Measurements from ENCODE around the gene MATCAP1. TPM values are rescaled to one million over a fixed set of nuclear protein-coding genes. Genes with fewer than 3 reads are reported as not detected.

The MATCAP1 gene
- total RNA-seq: 14.4 and 15.2 TPM in 2 replicates

DNA sequence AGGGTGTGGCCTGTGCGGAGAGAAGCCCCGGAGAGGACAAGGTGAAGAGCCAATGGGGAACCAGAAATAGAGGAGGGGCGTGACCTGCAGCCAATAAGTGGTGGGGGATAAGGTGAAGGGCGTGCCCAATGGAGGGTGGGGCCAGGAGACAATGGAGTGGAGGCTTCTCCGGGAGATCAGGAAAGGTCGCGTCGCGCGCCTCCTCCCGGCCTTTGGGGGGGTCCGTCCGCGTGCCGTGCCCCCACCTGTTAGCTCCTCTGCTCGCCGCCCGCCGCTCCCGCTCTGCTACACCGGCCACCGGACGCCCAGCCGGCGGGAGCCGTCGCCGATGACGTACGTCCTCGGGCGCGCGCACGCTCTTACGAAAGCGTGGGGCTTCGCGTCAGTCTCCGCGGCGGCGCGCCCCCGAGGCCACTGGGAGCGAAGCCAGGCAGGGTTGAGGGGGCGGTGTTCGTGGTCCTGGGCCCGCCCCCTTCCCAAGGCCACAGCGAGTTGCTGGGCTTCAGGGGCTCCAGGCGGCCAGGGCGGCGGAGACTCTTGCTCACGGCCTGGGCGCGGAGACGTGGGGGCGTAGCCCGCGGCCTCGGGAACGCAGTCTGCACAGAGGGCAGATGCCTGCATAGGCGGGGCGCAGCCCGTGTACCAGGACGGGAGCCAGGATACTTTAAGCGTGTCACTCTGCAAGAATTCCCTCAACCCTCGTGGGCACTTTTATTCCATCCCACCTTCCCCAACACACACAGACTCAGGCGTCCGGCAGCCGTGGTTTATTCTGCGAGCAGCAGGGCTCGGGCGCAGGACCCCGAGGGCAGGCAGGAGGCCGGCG lies at the start of gene MATCAP1:
Gene MATCAP1, minus strand, starts transcription at position 337 of the 826 bp plus-strand sequence. CDS start 3,353 bp downstream, outside the sequence.

DNA sequence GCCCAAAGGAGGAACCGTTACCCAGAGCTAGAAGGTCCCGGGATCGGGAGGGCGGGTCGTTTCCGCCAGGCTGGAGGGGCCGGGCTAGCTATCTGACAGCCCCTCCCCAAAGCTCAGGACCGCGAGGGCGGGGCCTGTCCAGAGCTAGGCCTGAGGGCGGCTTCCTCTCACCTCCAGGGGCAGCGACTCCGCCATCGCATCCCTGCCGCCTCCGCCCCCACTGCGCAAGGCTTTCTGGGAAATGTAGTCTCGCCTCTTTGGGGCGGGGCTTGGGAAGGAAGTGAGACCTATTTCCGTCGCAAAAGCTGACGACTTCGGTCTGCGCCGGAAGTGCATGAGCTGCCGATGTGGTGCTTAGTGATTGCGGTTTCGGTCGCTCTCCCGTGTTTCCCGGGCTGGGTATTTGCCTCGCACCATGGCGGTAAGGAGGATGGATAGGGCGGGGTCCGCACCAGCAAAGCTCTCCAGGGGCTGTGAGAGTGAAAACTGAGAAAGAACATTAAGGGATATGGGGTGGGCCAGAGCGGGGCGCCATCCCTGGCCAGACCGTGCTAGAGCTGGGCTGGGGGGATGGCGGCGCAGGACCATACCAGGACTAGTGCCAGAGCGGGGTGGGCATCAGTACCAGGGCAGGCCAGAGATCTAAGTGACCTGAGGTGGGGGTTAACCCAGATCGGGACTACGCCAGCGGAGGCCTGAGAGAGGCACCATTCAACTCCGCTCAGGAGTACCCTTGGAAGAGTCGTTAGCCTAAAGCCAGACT lies 43.2 kb upstream of the MATCAP1 start, which contains the start of gene TMEM208:
Gene TMEM208, plus strand, starts transcription at position 327 of the 763 bp plus-strand sequence. Its CDS starts 89 bp downstream, at position 416.

DNA sequence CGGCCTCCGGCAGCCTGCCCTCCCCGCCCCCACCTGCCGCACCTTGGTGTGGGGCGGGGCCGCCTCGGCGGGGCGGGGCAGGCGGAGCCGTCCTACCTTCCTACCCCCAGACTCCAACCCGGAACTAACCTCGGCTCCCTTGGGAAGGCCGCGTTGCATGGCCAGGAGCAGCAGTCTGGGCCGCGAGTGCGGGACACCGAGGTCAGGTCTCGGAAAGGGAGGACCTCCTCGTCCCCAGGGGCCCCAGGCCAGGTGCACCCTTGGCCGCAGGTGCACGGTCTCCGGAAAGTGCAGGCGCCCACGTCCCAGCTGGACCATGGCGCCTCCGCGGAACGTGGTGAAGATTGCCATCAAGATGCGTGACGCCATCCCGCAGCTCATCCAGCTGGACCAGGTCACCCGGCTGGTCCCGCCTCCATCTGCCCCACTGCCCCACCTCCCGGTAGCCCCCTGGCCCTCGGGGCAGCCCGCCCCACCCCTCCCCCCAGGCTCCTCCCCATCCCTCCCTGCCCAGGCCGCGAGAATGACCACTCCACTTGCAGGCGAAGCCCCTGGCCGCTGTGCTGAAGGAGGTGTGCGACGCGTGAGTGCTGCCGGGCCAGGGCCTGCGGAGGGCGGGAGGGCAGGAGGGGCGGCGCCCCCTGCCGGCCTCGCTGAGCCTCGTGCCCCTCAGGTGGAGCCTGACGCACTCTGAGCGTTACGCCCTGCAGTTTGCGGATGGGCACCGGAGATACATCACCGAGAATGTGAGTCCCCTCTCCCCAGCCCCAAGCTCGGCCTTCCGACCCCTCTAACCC lies 15.4 kb upstream of the MATCAP1 start, which contains the start of gene ELMO3:
Gene ELMO3, plus strand, starts transcription at position 121 of the 797 bp plus-strand sequence. Its CDS starts 196 bp downstream, at position 317.

DNA sequence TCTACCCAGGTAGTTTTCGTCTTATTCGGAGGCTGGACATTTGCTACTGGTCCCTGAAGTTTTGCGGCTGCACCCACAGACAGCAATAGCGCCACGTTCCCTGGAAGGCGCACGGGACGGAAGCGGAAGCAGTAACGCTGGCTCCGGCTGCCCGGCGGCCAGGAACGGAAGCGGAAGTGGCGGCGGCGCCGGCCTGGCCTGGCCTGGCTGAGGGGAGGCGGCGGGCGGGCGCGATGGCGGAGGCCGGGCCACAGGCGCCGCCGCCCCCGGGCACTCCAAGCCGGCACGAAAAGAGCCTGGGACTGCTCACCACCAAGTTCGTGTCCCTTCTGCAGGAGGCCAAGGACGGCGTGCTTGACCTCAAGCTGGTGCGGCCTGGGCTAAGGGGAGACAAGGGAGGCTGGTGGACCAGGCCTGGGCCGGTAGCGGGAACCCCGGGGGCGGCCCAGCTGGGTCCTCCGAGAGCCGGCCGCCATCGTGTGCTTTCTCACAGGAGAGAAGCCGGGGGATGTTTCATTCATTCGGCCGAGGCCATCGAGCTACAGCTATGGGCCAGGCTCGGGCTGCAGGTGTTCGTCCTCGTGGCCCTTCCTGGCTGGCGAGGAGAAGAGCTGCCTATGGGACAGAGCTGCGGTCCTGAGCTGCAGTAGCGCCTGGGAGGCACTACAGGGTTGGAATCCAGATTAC lies 8.4 kb upstream of the MATCAP1 start, which contains the start of gene E2F4:
Gene E2F4, plus strand, starts transcription at position 161 of the 687 bp plus-strand sequence. Its CDS starts 73 bp downstream, at position 234.

DNA sequence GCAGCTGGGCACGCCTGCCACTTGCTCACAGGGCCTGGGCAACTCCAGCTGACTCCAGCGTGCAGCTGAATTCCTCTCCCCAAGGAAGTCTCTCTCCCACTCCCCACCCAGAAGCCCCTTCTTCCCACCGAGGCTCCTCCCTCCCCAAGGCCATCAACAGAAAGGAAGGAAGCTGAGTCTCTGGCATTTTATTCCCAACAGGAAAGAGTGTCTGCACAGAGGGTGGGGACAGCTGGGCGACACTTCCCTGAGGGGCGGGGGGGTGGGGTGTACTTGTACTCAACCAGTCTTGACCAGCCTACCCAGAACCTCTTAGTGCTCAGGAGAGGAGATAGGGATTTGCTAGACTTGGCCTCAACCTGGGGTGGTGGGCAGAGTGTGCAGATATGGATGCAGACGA lies 6.3 kb upstream of the MATCAP1 start, which contains the start of gene EXOC3L1:
Gene EXOC3L1, minus strand, starts transcription at position 96 of the 400 bp plus-strand sequence. CDS start 460 bp downstream, outside the sequence.

GRCh38 chr16:67170168-67170948 lies 13.4 kb downstream of the MATCAP1 start, which contains the start of gene NOL3:
Gene NOL3, plus strand, starts transcription at chr16:67170538.

GRCh38 chr16:67164599-67165061 lies 19.1 kb downstream of the MATCAP1 start, which contains the start of gene HSF4:
Gene HSF4, plus strand, starts transcription at chr16:67164745. Its CDS starts 67 bp downstream, at chr16:67164812.

GRCh38 chr16:67150833-67151396 lies 32.8 kb downstream of the MATCAP1 start, which contains the start of gene B3GNT9:
Gene B3GNT9, minus strand, starts transcription at chr16:67150998. Its CDS starts 513 bp downstream, at chr16:67150485.

Other genes starting within 250 kb of the MATCAP1 start
- 126 and 169 TPM in 2 replicates for gene CIAO2B, start 249.6 kb downstream of the MATCAP1 start, total RNA-seq
- gene CES2, start 248.4 kb downstream of the MATCAP1 start, total RNA-seq: 28.1 and 29.1 TPM in 2 replicates
- gene CES3, start 222.7 kb downstream of the MATCAP1 start, total RNA-seq: 0.13 and 0.56 TPM in 2 replicates
- 1.3 and 1.4 TPM in 2 replicates for gene CES4A, start 195.4 kb downstream of the MATCAP1 start, total RNA-seq
- gene CBFB, start 154.8 kb downstream of the MATCAP1 start, total RNA-seq: 142 and 160 TPM in 2 replicates
- 12.8 and 13.5 TPM in 2 replicates for gene PHAF1, start 74.0 kb downstream of the MATCAP1 start, total RNA-seq
- gene B3GNT9, start 33.0 kb downstream of the MATCAP1 start, total RNA-seq: 36.5 and 44.3 TPM in 2 replicates
- 15.9 and 18.1 TPM in 2 replicates for gene TRADD, start 24.1 kb downstream of the MATCAP1 start, total RNA-seq
- gene FBXL8, start 24.0 kb downstream of the MATCAP1 start, total RNA-seq: 7.1 and 7.2 TPM in 2 replicates
- 3.3 and 4.9 TPM in 2 replicates for gene HSF4, start 19.2 kb downstream of the MATCAP1 start, total RNA-seq
- gene NOL3, start 13.4 kb downstream of the MATCAP1 start, total RNA-seq: 23.9 and 25.2 TPM in 2 replicates
- gene EXOC3L1, start 6.2 kb upstream of the MATCAP1 start, total RNA-seq: 0.25 and 0.66 TPM in 2 replicates
- gene E2F4, start 8.2 kb upstream of the MATCAP1 start, total RNA-seq: 36.6 and 42.5 TPM in 2 replicates
- gene ELMO3, start 15.2 kb upstream of the MATCAP1 start, total RNA-seq: 0.44 and 0.66 TPM in 2 replicates
- 39.9 and 45.7 TPM in 2 replicates for gene TMEM208, start 43.2 kb upstream of the MATCAP1 start, total RNA-seq
- gene FHOD1, start 63.5 kb upstream of the MATCAP1 start, total RNA-seq: 9.5 and 15.2 TPM in 2 replicates
- gene SLC9A5, start 65.0 kb upstream of the MATCAP1 start, total RNA-seq: 0.31 and 0.66 TPM in 2 replicates
- 11.6 and 24.0 TPM in 2 replicates for gene PLEKHG4, start 95.6 kb upstream of the MATCAP1 start, total RNA-seq
- under 0.01 TPM in 1 of 2 replicates, not detected in the other for gene KCTD19, start 142.8 kb upstream of the MATCAP1 start, total RNA-seq
- gene LRRC36, start 142.9 kb upstream of the MATCAP1 start, total RNA-seq: not detected in 2 replicates
- 0.50 and 0.66 TPM in 2 replicates for gene TPPP3, start 209.5 kb upstream of the MATCAP1 start, total RNA-seq
- 5.2 and 6.3 TPM in 2 replicates for gene ZDHHC1, start 232.5 kb upstream of the MATCAP1 start, total RNA-seq
- not detected in 2 replicates for gene HSD11B2, start 247.2 kb upstream of the MATCAP1 start, total RNA-seq